SJSA1 (cell line): ENCODE results near the gene TPTE2. TPM values are rescaled to one million over a fixed set of nuclear protein-coding genes. Genes with fewer than 3 reads are reported as not detected.
"Not testable (repeated sequence)": the region's sequence is repeated elsewhere in the genome, so short reads cannot be mapped to it uniquely, and the experiment has no call there.

Experiments used
- DNase-seq, 2 experiments: peaks; one replicate each; pipeline ENCODE4 v3.0.0-alpha.2; 2015 to 2020; ENCODE audit warnings: low spot score in 2 of 2, low read depth in 1 of 2
- H3K27ac ChIP-seq: fragments of 250-450 bp; sonication (Bioruptor Pico); 2 replicates; pipeline ENCODE4 v1.5.1; 2020; ENCODE audit warnings: mild to moderate bottlenecking, moderate library complexity
- H3K27me3 ChIP-seq: fragments of 250-450 bp; sonication (Bioruptor Pico); replicated peaks from 2 replicates; pipeline ENCODE4 v1.5.1; 2020; ENCODE audit warnings: mild to moderate bottlenecking, moderate library complexity
- H3K36me3 ChIP-seq: fragments of 250-450 bp; sonication (Bioruptor Pico); 2 replicates; pipeline ENCODE4 v1.5.1; 2020; ENCODE audit warnings: mild to moderate bottlenecking
- H3K4me1 ChIP-seq: fragments of 250-450 bp; sonication (Bioruptor Pico); replicated peaks from 2 replicates; pipeline ENCODE4 v1.6.1; 2021; ENCODE audit warnings: mild to moderate bottlenecking
- H3K4me3 ChIP-seq: fragments of 250-450 bp; sonication (Bioruptor Pico); 2 replicates; pipeline ENCODE4 v1.5.1; 2020; ENCODE audit warnings: mild to moderate bottlenecking
- H3K9me3 ChIP-seq: fragments of 250-450 bp; sonication (Bioruptor Pico); replicated peaks from 2 replicates; pipeline ENCODE4 v1.5.1; 2020; ENCODE audit warnings: mild to moderate bottlenecking
- total RNA-seq: library from RNA; depleted of rRNA; stranded (reverse); fragments of >200 nt; shearing (Covaris generic); gene quantifications from 2 replicates; pipeline ENCODE4 v1.2.3, GENCODE V29; 2014; rRNA removed

The TPTE2 gene
- total RNA-seq, 1 experiment from 2014 or later = not detected

GRCh38 chr13:19519049-19519448 lies 42.3 kb downstream of the TPTE2 start:
- H3K27ac ChIP-seq = no peak overlapping the region
- no peaks in the 10 kb centered on the region for H3K36me3 ChIP-seq
- H3K27me3 ChIP-seq = no peaks in the 10 kb centered on the region
- no peak for DNase-seq
- H3K9me3 ChIP-seq = no peaks in the 10 kb centered on the region
- no peaks in the 10 kb centered on the region for H3K4me1 ChIP-seq
- H3K4me3 ChIP-seq = no peak overlapping the region

GRCh38 chr13:19507623-19508022 lies 53.7 kb downstream of the TPTE2 start:
- H3K4me3 ChIP-seq, H3K27me3 ChIP-seq, H3K4me1 ChIP-seq, H3K27ac ChIP-seq, DNase-seq, H3K9me3 ChIP-seq, H3K36me3 ChIP-seq: not testable (repeated sequence)

GRCh38 chr13:19460126-19460525 lies 101.2 kb downstream of the TPTE2 start:
- not testable (repeated sequence) for H3K4me3 ChIP-seq, H3K27me3 ChIP-seq, H3K27ac ChIP-seq, H3K9me3 ChIP-seq, H3K4me1 ChIP-seq, DNase-seq, H3K36me3 ChIP-seq

DNA sequence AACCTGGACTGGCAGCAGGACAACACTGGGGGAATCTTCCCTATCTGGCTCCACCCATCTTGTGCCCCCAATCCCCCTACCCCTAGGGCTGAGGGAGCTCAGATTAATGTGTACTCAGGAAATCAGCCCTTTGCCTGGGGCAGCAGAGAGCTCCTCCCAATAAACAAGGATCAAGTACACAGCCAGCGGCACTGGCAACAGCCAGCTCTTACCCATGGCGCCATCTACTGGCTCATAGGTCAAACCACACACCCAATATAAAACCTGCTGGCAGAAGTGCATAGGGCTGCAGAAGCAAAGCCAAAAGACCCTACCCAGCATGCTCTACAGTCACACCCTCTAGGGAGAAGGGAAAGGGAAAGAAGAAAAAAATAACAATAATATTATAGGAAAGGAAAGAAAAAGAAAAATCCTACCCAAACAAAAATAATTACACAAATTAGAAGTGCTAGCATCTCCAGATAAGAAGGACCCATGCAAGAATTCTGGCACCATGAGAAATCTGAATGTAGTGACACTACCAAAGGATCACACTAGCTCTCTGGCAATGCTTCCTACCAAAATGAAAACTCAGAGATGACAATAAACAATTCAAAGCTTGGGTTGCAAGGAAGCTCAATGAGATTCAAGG lies 122.2 kb downstream of the TPTE2 start:
- H3K36me3 ChIP-seq, H3K27me3 ChIP-seq, H3K4me1 ChIP-seq, H3K27ac ChIP-seq, H3K4me3 ChIP-seq, H3K9me3 ChIP-seq: not testable (repeated sequence)
- DNase-seq = peak in 1 of 2 experiments; percentile 39

DNA sequence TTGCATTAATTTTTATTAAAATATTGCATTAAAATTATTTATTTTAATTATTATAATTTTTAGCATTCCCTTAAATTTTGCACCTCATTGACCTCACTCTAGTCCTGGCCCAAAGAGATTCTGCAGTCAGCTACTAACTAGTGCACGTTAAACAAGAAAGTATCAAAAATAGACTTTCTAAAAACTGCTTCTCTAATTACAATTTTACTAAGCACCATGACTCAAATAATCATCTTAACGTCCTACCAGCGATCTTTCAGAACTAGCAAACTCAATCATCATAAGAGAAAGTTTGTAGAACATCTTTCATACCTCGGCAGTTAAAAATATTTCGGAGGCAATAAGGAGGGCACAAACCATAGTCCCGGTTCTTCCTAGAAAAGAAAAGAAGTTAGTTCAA lies 123.6 kb downstream of the TPTE2 start:
- not testable (repeated sequence) for H3K4me1 ChIP-seq, H3K9me3 ChIP-seq, DNase-seq, H3K36me3 ChIP-seq, H3K4me3 ChIP-seq, H3K27ac ChIP-seq, H3K27me3 ChIP-seq

- H3K27ac ChIP-seq, H3K9me3 ChIP-seq, H3K4me1 ChIP-seq, DNase-seq, H3K27me3 ChIP-seq, H3K36me3 ChIP-seq, H3K4me3 ChIP-seq: not testable (repeated sequence)
Measured at GRCh38 chr13:19422236-19422635, 139.1 kb downstream of the TPTE2 start.

- not testable (repeated sequence) for DNase-seq, H3K27ac ChIP-seq, H3K4me3 ChIP-seq, H3K27me3 ChIP-seq, H3K9me3 ChIP-seq, H3K36me3 ChIP-seq, H3K4me1 ChIP-seq
Measured at GRCh38 chr13:19412494-19412893, 148.8 kb downstream of the TPTE2 start.

- not testable (repeated sequence) for DNase-seq, H3K27me3 ChIP-seq
Measured at GRCh38 chr13:19382746-19383511, 178.4 kb downstream of the TPTE2 start.

DNA sequence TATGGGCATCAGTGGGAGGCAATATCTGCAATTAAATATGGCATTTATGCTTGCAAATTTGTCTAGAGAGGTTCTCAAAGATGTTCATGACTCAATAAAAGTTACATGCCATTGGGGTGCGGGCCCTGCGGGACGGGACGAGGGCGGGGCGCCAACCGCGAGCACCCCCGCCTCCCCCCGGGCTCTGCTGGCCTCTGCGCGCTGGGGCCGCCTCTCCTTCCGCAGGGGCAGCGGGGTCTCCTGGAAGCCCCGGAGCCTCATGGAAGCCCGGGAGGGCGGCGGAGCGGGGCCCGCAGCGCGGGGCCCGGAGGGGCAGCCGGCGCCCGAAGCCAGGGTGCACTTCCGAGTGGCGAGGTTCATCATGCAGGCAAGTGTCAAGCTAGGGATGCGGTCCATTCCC lies 179.2 kb downstream of the TPTE2 start:
- Histone ChIP-seq H3K27ac (no peak overlapping the region), H3K9me3 (no peaks in the 10 kb centered on the region), H3K4me3 (no peak overlapping the region), H3K4me1 (no peaks in the 10 kb centered on the region), H3K36me3 (no peaks in the 10 kb centered on the region), H3K27me3 (no peaks in the 10 kb centered on the region)
- no peak for DNase-seq

More at GRCh38 chr13:19382746-19383511, 178.4 kb downstream of the TPTE2 start:
- not testable (repeated sequence) for H3K27ac ChIP-seq, H3K4me1 ChIP-seq, H3K36me3 ChIP-seq, H3K4me3 ChIP-seq, H3K9me3 ChIP-seq

Other genes with a start within 250 kb of the TPTE2 start
- 11.8 and 14.8 TPM in 2 replicates for gene MPHOSPH8, start 72.1 kb upstream of the TPTE2 start, total RNA-seq
- gene PSPC1, start 221.4 kb upstream of the TPTE2 start, total RNA-seq = 33.2 and 35.8 TPM in 2 replicates